PC-9 (cell line): ENCODE data around the gene EHBP1.

Experiments
- CTCF ChIP-seq: fragments of 200-600 bp; sonication (generic); conservative IDR thresholded peaks from 2 replicates; pipeline ENCODE4 v1.6.1; 2017; ENCODE audit warnings: mixed run types, antibody characterized with exemption, mild to moderate bottlenecking, moderate library complexity
- EZH2 ChIP-seq: fragments of 200-600 bp; sonication (generic); IDR thresholded peaks from 2 replicates; pipeline ENCODE4 v1.8.0; 2017; ENCODE audit warnings: antibody characterized with exemption, low read depth

DNA sequence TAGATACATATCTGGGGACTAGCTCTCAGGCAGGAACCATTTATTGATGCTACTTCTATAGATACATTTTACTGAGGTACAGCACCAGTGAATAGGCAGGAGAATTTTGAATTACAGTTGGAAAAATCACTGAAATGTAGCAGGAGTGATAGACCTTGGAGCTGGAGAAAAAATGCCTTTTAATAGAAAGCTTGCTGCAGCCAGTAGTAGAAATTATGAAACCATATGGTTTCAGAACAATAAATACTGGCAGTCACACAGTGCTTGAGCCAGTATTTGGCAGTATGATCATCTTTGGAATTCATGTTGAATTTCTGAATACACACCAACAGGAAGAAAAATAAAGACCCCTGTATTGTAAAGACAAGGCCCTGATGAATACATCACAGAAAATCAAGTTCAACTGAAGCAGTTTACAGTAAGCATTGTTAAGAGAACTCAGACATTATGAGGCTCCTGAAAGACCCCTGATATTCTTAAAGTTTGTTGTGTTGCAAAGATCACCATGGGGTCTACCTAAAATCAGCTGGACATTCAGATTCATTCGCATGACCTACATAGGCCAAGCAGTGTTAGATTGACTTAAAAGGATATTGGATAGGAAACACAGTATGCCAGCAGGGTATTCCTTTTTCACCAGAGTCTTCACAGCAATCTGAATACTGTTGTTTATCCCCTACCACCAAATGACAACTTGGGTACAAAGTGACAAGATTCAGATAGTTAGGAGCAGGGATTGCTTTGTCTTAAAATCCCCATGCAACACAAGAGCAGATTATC is 139.0 kb downstream of the EHBP1 start:
- TF ChIP-seq CTCF (no peak), EZH2 (no peak)
